ENCODE measurements around the gene USP21. TPM values are rescaled to one million over a fixed set of nuclear protein-coding genes. Genes with fewer than 3 reads are reported as not detected.
A peak's percentile ranks its signal among the peaks of the same experiment; 100 is the strongest.

The USP21 gene
- polyA plus RNA-seq, 3 donors, result 11.0 to 42.8 (median 11.3) TPM

GRCh38 chr1:161177936-161178244, 18.6 kb downstream of the USP21 start:
- Histone ChIP-seq H3K4me1 (ENCODE audit: control insufficient read depth in 1 of 2, insufficient read depth in 2 of 2, low read length in 2 of 2) (peaks cover 44 to 50% of the 10 kb centered on the region in 2 donors), H3K4me2 (replicated peaks; ENCODE audit: extremely low read depth, low read length, poor library complexity, severe bottlenecking) (peak overlapping the region; percentile 93), H3K9ac (ENCODE audit: insufficient read depth, low read length, poor library complexity, severe bottlenecking) (peak overlapping the region; percentile 83), H3K9me3 (replicated peaks in 1 of 2; ENCODE audit: control insufficient read depth in 1 of 2, insufficient read depth in 1 of 2, low read length in 2 of 2) (no peaks in the 10 kb centered on the region), H3K27ac (ENCODE audit: low read depth in 1 of 2, low read length in 2 of 2) (peak overlapping the region; percentile 71 to 90), H4K20me1 (ENCODE audit: insufficient read depth, low read length) (no peaks in the 10 kb centered on the region), H3K27me3 (ENCODE audit: control insufficient read depth in 2 of 2, insufficient read depth in 2 of 2, low read length in 2 of 2) (no peaks in the 10 kb centered on the region), H3K4me3 (replicated peaks in 1 of 3; ENCODE audit: low read depth in 2 of 3, low read length in 3 of 3) (peak overlapping the region; percentile 66 to 95 (median 78)), H3K36me3 (replicated peaks in 1 of 2; ENCODE audit: control insufficient read depth in 1 of 2, insufficient read depth in 2 of 2, low read length in 2 of 2) (peaks cover 28 to 31% of the 10 kb centered on the region in 2 donors), H3K79me2 (ENCODE audit: insufficient read depth, low read length) (peaks cover 19% of the 10 kb centered on the region), H2AFZ (ENCODE audit: insufficient read depth, low read depth, low read length, poor library complexity, severe bottlenecking) (peak overlapping the region; percentile 94)
- peak overlapping the region; percentile 99 to 100 for H3K4me3 Mint-ChIP-seq
- no peaks in the 10 kb centered on the region for H3K27me3 Mint-ChIP-seq (ENCODE audit: low read depth in 3 of 3)
- TF ChIP-seq, protein P1, sequence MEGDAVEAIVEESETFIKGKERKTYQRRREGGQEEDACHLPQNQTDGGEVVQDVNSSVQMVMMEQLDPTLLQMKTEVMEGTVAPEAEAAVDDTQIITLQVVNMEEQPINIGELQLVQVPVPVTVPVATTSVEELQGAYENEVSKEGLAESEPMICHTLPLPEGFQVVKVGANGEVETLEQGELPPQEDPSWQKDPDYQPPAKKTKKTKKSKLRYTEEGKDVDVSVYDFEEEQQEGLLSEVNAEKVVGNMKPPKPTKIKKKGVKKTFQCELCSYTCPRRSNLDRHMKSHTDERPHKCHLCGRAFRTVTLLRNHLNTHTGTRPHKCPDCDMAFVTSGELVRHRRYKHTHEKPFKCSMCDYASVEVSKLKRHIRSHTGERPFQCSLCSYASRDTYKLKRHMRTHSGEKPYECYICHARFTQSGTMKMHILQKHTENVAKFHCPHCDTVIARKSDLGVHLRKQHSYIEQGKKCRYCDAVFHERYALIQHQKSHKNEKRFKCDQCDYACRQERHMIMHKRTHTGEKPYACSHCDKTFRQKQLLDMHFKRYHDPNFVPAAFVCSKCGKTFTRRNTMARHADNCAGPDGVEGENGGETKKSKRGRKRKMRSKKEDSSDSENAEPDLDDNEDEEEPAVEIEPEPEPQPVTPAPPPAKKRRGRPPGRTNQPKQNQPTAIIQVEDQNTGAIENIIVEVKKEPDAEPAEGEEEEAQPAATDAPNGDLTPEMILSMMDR (IDR thresholded peaks at IDR 0.05), result no peak
- DNase-seq, result no peak
- H3K9me3 Mint-ChIP-seq, result no peaks in the 10 kb centered on the region
- H3K27ac Mint-ChIP-seq, result peak overlapping the region; percentile 95 to 100 (median 99)
- 77% methylated on average over 4 of the region's 9 CpGs for WGBS (ENCODE audit: insufficient coverage)
- H3K4me1 Mint-ChIP-seq, result peaks cover 48% of the 10 kb centered on the region
- peaks cover 29 to 34% of the 10 kb centered on the region in 2 donors for H3K36me3 Mint-ChIP-seq
- intact Hi-C loops (cut with micrococcal nuclease), result no loop called here

DNA sequence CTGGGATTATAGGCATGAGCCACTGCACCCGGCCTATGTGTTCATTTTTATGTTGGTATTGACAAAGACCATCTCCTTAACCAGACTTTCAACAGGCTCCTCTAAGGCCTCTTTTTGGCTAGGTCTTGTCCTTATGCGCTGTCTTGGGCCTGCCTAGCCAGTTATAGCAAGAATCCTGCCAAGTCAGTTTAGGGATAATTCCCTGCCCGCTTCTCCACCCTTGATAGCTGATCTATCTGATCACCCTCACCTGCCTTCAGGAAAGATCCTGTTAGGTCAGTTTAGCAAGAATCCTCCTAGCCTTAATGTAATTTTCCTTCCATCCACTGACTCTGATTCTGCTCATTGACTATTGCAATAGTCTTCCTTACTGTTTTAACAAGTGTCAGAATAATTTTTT, 20.4 kb downstream of the USP21 start:
- Mint-ChIP-seq H3K9me3 (no peaks in the 10 kb centered on the region), H3K4me1 (peaks cover 65% of the 10 kb centered on the region), H3K27ac (peak overlapping the region in 4 of 7 donors; percentile 26 to 79 (median 60)), H3K4me3 (no peak overlapping the region), H3K27me3 (ENCODE audit: low read depth in 3 of 3) (no peaks in the 10 kb centered on the region), H3K36me3 (peaks cover 10 to 16% of the 10 kb centered on the region in 2 donors)
- Histone ChIP-seq H3K79me2 (ENCODE audit: insufficient read depth, low read length) (peaks cover 19% of the 10 kb centered on the region), H3K9me3 (replicated peaks in 1 of 2; ENCODE audit: control insufficient read depth in 1 of 2, insufficient read depth in 1 of 2, low read length in 2 of 2) (no peaks in the 10 kb centered on the region), H3K27me3 (ENCODE audit: control insufficient read depth in 2 of 2, insufficient read depth in 2 of 2, low read length in 2 of 2) (no peaks in the 10 kb centered on the region), H2AFZ (ENCODE audit: insufficient read depth, low read depth, low read length, poor library complexity, severe bottlenecking) (no peak overlapping the region), H4K20me1 (ENCODE audit: insufficient read depth, low read length) (no peaks in the 10 kb centered on the region), H3K4me1 (ENCODE audit: control insufficient read depth in 1 of 2, insufficient read depth in 2 of 2, low read length in 2 of 2) (peaks cover 62 to 68% of the 10 kb centered on the region in 2 donors), H3K27ac (ENCODE audit: low read depth in 1 of 2, low read length in 2 of 2) (no peak overlapping the region), H3K9ac (ENCODE audit: insufficient read depth, low read length, poor library complexity, severe bottlenecking) (no peak overlapping the region), H3K36me3 (replicated peaks in 1 of 2; ENCODE audit: control insufficient read depth in 1 of 2, insufficient read depth in 2 of 2, low read length in 2 of 2) (peaks cover 12 to 13% of the 10 kb centered on the region in 2 donors), H3K4me3 (replicated peaks in 1 of 3; ENCODE audit: low read depth in 2 of 3, low read length in 3 of 3) (no peak overlapping the region), H3K4me2 (replicated peaks; ENCODE audit: extremely low read depth, low read length, poor library complexity, severe bottlenecking) (no peak overlapping the region)
- WGBS (ENCODE audit: insufficient coverage), result 94% methylated on average over 2 of the region's 3 CpGs
- no peak for DNase-seq
- TF ChIP-seq, protein P1 (IDR thresholded peaks at IDR 0.05), result no peak
- intact Hi-C loops (cut with micrococcal nuclease), result no loop called here

All from CD14-positive monocyte (primary cell).